HG02981 (cell line): Measurements from ENCODE around the gene GCC2.
"Not testable (repeated sequence)": the region's sequence is repeated elsewhere in the genome, so short reads cannot be mapped to it uniquely, and the experiment has no call there.

Experiments
- ATAC-seq: cut with Tn5 transposase; IDR thresholded peaks from one replicate; pipeline ENCODE4 v1.9.1; 2021; ENCODE audit warnings: mild to moderate bottlenecking, moderate library complexity; ENCODE audit not compliant: unreplicated experiment

The GCC2 gene

DNA sequence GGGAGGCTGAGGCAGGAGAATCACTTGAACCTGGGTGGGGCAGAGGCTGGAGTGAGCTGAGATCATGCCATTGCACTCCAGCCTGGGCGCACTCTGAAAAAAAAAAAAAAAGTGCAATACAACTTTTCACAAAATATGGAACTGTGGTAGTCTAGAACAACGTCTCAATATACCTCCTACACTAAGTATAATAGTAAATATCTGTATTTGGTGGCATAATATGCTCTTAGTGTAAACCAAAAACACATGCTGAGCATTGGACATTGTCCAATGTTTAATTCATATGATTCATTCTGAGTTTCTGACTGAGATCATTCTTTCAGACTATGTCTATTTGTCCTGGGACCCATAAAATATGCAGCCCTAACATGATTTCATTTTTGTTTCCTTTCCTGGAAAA is 65.5 kb downstream of the GCC2 start:
- ATAC-seq, result not testable (repeated sequence)

DNA sequence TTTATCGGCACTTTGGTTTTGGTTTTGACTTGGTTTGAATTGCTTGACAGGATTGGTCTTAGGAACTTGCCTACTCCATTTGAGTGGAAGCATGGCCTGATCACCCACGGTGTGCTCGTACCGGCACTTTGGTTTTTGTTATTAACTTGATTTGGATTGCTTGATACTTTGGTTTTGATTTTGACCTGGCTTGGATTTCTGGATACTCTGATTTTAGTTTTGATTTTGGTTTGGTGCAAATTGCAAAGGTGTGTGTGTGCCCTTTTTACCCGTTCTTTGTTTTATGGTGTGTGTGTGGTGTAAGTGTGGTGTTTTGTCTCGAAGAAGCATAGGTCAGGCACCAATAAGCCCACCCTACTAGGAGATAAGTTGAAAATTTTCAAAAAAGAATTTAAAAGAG is 75.7 kb downstream of the GCC2 start:
- not testable (repeated sequence) for ATAC-seq

DNA sequence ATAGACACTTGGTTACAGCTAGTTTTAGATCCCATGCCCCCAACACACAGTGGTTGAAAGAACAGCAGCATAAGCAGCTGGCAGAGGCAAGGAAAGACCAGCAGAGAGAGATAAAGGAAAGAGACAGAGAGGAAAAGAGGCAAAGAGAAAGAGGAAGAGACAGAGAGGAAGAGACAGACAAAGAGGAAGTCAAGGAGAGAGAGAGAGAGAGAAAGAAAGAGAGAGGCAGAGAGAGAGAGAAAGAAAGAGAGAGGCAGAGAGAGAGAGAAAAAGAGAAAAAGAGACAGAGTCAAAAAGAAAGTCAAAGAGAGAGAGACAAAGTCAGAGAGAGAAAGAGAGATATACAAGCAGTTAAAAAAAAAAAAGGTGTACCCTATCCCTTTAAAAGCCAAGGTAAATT is 76.3 kb downstream of the GCC2 start:
- not testable (repeated sequence) for ATAC-seq

DNA sequence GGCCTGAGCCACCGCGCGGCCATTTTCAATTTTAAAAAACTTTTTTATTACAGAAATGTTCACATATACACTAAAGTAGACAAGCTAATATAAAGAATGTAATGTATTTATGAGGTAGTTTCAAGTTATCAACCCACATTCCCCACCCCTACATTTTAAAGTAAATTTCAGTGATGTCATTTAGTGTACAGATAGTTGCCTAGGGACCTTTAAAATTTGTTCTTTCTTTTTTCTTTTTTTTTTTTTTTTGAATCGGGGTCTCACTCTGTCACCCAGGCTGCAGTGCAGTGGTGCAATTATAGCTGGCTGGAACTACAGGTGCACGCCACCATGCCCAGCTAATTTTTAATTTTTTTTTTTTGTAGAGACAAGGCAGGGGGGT is 82.7 kb downstream of the GCC2 start:
- no peak for ATAC-seq

DNA sequence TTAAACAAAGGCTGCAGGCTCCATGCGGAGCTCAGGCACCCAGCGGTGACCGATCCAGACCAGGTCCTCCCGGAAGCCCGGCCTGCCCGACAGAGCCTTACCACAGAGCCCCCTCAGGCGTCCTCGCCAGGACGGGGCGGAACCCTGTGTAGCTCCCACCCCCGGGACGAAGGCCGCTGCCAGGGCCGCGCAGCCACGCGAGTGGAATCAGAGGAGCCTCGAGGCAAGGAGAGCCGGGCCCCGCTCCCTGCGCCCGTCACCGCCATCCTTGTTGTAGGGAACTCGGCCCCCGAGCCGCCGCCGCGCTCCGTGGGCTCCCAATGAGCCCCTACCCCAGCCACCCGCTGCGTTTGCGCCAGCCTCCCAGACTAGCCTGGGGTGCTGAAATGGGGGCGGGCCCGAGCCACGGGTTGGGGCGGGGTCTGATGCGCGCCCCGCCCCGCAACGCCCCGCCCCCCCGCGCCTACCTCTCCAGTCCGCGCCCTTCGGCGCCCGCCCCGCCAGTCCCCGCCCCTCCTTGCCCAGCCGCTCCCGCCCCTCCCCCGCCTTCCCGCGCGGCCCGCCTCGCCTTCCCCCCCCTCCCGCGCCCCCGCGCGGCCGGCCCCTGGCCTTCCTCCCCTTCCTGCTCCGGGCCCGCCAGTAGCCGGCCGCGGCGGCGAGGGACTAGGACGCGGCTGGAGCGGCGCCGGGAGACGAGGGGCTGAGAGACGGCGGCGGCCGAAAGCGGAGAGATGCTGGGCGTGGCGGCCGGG is 85.0 kb downstream of the GCC2 start, which contains the start of gene LIMS1:
Gene LIMS1, plus strand, starts transcription at position 639 of the 752 bp plus-strand sequence. Its CDS starts 93 bp downstream, at position 732.
- peak; percentile 87 for ATAC-seq

DNA sequence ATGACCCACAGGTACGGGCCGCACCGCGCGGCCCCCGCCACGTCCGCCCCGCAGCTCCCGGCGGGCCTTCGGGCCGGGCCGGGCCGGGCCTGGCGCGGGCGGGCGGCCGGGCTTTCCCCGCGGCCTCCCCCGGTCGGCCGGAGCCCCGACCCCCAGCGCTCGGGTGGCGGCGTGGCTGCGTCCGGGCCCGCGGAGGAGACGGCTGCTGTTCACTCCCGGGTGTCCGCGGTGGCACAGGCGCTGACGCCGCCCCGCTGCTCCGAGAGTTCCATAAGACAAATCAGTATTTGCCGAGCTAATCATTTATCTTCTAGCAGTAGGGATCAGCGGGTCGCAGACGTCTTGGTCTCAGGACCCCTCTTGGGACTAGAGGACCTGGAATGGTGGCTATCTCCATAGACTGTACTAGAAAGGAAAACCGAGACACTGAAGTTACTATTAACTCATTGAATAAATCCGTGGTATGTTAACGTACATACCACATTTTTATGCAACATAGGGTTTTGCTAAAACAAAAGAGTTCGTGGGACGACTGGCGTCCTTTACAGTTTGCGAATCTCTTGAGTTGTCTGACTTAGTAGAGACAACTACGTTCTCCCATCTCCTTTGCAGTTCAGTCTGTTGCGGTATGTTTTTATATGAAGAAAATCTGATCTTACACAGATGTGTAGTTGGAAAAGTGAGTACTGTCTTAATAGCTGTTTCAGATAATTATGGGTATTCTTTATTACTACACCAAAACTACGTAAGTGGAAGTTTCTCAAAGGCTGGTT is 85.8 kb downstream of the GCC2 start:
- peak; percentile 32 for ATAC-seq

DNA sequence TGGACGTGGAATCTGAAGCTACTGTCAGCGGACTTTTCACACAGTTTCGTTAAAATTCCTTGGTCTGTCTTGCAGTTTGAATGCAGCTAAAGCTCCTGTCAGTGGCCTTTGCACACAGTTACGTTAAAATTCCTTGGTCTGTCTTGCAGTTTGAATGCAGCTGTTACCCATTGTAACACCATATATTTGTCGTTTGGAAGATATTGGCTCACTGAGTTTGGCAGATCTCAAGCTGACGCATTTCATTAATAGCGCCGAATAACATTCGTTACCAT is 86.3 kb downstream of the GCC2 start:
- no peak for ATAC-seq

DNA sequence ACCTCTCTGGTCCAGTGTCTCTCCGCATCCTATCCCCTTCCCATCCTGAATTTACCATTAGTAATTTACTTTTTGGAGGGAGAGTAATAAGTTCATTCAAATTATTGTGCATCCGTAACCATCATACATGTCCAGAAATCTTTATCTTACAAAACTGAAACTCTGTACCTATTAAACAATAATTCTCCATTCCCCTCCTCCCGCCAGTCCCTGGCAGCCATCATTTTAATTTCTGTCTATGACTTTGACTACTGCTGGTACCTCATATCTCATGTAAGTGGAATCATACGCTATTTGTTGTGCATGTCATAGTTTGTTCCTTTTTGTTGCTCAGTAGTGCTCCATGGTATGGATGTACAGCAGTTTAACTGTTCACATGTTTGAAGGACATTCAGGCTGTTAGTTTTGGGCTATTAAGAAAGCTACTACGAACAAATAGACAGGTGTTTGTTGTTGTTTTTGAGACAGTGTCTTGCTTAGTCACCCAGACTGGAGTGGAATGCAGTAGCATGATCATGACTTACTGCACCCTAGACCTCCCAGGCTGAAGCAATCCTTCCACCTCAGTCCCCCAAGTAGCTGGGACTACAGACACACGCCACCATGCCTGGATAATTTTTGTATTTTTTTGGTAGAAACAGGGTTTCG is 87.3 kb downstream of the GCC2 start:
- no peak for ATAC-seq

DNA sequence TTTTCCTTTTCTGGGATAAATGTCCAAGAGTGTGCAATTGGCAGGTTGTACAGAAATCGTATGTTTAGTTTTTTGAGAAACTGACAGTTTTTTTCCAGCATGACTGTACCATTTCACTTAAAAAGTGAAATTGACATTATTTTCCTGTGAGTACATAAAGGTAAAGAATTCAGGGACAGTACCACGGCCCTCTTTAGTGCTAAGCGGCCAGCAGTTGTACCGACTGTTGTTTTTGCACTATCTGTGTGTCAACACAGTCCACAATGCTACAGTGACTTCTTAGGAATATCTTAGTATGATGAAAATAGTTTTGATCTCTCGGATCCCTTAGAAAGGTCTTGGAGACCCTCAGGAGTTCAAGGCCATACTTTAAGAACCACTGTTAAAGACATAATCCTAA is 87.9 kb downstream of the GCC2 start:
- ATAC-seq, result no peak

DNA sequence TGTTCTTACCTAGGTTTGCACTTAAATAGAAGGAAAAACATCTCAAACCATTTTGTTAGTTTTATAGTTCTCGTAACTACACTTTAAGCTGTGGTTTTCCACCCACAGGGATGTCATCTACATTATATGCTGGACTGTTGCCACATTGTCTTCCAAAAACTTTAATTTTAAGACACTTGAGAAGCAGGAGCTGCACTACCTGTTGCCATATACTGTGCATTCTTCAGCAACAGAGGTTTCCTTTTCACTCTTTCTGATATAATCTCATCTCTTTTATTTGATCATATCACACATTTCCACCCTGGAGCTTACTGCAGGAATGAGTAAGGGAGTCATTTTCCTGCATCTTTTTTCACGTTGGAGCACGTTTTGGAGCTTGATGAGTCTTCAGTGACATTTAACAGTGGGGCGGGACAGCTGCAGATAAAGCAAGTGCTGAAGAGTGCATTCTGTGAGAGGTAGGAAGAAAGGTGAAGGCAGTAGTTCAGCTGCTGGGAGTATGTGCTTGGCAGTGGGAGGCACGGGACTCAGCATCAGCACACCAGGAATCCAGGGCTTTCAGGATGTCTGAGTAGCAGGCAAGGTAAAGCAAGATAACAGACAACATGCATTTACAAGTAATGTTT is 89.1 kb downstream of the GCC2 start:
- ATAC-seq, result no peak

DNA sequence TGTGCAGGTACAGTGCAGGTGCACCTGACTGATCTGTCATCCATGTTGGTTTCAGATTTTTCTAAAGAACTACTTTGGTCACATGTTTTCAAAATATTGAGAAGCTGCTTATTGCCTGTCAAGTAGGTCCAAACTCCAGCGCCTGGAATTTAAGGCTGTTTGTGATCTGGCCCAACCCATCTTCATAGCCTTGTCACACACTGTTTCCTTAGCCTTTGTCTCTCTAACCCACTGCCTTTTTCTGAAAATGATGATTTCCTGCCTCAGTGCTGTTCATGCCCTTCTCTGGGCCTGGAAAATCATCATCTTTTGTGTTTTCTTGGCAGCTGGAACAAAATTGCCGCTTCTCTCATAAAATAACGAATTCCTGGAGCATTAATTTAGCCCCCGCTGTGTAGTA is 92.4 kb downstream of the GCC2 start:
- no peak for ATAC-seq

DNA sequence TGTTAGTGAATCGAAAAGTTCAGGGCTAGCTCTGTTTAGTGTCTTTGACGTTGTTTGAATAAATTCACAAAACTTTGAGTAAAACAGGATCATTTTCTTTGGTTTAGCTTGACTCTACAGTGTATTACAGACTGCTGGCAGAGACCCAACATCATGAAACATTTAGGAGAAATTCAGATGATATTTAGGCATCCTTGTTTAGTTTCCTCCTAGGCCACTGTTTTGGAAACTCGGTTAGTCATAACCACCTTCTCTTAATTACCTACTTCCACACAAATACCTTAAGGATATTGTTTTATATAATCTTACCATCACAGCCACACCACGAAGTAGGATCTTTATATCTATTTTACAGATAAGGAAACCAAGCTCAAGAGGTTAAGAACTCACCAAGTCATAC is 93.1 kb downstream of the GCC2 start:
- ATAC-seq, result no peak

DNA sequence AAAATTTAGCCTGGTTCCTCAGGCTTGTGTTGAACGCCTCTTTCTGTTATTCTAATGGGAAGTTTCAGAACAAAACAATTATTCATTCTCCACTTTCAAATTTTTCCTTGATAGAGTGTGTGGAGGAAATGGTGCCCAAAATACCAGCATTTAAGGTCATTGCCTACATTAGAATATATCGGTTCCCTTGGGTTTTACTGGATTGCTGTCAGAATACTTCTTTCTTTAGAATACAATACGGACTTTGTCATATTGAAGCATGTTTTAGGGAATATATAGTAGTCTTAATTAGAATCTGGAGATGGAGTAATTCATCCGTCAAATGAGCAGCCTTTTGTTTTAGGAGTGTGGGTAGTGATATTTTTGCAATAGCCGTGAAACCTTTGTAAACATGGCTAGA is 98.6 kb downstream of the GCC2 start:
- no peak for ATAC-seq

DNA sequence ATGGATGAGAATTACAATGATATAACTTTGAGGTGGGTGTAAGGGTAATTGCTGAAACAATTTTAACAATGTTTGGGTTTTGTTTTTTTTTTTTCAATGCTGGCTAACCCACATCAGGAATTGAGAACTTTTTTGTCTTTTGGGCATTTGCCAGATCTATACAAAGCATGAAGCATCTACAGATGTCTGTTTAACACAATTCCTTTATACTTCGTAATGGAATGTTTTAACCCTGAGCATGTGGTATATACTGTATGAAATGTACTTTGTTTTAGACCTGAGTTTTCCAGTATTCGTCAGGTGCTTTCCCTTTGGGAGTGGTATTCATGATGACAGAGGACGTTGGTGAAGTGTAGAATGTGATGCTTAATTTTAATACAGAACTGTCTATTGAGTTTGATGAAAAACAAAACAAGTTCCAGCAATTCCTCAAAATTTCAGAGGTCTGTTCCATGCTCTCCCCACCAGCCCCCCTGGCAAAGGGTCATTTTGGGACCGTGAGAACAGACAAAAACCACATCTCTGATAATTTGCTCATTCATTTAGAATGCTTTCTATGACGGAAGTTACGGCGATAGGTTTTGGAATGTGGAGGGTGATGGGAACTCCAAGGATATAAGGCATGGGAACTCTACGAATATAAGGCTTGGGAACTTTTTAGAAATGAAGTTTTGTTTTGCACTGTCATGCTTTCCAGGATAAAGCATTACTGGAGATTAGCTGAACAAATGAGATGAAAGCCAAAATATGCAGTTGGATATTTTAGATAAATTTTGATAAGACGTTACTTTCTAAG is 99.4 kb downstream of the GCC2 start:
- no peak for ATAC-seq

DNA sequence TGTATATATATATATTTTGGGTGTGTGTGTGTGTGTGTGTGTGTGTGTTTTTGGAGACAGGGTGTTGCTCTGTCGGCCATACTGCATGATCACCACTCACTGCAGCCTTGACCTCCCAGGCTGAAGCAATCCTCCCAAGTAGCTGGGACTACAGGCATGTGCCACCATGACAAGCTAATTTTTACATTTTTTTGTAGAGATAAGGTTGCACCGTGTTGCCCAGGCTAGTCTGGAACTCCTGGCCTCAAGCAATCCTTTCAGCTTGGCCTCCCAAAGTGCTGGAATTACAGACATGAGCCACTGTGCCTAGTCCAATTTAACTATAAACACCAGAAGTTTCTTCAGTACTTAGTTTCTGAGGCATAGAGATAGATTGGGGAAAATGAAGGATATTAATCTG is 103.6 kb downstream of the GCC2 start:
- no peak for ATAC-seq

DNA sequence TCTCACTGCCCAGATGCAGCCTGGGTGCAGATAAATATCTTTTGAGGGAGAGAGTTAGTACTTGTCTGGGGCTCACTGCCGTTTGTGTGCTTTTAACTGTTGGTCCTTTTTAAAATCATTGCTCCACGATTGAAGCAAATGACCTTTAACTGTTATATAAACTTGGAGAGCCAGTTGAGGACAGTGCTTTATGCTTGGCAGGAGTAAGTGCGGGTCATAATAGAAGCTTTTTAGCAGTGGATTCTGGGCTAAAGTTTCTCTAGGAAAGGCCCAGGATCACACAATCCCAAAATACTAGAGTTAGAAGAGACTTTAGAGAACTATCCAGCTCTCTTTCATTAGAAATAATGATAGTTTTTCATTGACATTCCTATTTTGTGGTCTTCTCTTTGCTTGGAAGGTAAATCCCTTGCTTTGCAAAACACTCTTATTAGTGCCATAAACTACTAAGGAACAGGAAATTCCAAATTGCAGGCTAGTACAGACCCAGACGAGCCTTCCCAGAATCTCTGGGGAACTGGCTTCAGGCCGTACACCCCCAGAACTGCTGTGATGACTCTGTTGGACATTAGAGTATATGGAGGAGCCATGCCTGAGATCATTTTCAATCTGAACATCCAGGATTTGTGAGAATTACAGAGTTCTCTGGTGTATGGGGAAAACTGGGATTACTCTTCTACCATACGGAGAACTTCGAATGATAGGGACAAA is 104.4 kb downstream of the GCC2 start:
- no peak for ATAC-seq

DNA sequence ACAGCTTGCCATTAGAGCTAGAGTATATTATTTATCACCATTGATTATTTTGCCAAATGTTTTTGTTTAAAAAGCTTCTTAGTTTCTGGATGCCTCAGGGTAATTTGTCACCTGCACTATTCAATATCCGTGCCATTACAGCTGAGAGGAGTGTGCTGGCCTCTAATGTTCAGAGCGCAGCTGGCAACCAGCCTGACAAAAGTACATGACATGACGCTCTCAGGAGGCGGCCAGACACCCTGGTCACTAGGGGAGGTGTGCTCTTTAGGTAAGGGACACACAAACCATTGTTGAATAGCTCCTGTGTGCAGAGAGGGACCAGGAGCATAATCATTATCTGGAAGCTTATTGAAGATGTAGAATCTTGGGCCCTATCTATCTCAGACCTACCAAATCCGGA is 105.5 kb downstream of the GCC2 start:
- no peak for ATAC-seq

DNA sequence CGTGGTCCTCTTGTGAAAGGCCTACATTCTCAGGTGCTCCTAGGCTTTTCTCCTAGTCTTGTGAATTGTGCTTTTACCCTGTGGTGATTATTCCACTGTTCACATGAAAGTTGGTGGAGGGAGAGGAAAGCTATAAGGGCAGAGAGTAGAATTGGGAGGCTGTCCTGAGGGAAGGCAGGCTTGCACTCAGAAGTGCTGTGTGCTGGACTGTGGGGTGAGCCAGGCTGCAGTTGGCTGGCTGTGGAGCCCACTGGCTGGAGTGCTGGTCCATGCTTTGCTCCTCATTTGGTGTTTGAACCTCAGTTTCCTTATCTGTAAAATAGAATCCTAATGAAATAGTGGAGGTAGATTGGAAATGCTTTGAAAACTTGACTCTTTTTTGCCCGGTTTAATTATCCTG is 106.6 kb downstream of the GCC2 start:
- ATAC-seq, result no peak

DNA sequence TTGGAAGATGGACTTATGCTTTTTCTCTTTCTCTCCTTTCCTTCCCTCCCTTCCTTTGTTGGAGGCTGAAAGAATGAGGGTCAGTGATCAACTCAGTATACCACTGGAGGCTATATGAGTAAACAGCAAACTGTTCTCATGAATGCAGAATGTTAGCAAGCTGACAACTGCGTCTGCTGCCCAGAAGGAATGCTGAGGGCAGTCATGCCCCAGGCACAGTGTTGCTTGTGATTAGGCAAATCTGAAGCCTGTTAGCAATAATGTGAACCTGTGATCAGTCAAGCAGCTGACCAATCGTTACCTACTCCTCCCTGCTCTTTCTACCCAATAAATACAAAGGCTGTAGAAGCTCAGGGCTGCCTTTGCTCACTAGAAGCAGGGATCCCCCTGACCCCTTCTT is 107.6 kb downstream of the GCC2 start:
- ATAC-seq, result not testable (repeated sequence)
